RWPE1 (cell line): ENCODE measurements around the gene LOXL4.

ENCODE experiments used
- CTCF ChIA-PET: fragments of 350-600 bp; sonication (Branson Sonifier 250); formaldehyde crosslinking; extraction: SDS; loops from one replicate; lab custom pipeline; 2021; lab: Yijun Ruan, JAX
- POLR2A ChIA-PET: fragments of 400-600 bp; formaldehyde crosslinking; extraction: SDS; loops from one replicate; lab custom pipeline; 2020; ENCODE audit warnings: antibody characterized with exemption; ENCODE audit not compliant: low non-redundant PET; lab: Yijun Ruan, JAX
- DNase-seq: peaks from one replicate; pipeline ENCODE4 v3.0.0; 2012; ENCODE audit warnings: low spot score
- H3K27ac ChIP-seq: fragments of 450-650 bp; 2 replicates; pipeline ENCODE4 v1.5.1; 2017
- TF ChIP-seq, protein P1 (sequence below): fragments of 450-650 bp; conservative IDR thresholded peaks from 2 replicates; pipeline ENCODE4 v1.5.1; 2017; ENCODE audit warnings: low read depth, mild to moderate bottlenecking

LOXL4 gene

GRCh38 chr10:98262571-98262970, 5.4 kb downstream of the LOXL4 start:
- DNase-seq, result peak; percentile 50
- POLR2A ChIA-PET, result no interaction called here

GRCh38 chr10:98261436-98262277, 6.3 kb downstream of the LOXL4 start:
- CTCF ChIA-PET, result interaction anchor here (0.6 to 2.5 kb wide), 5 partner anchors 30 to 317 kb away, joined by 3 to 26 read pairs (median 7); no protein-coding TSS in a partner anchor
- POLR2A ChIA-PET, result interaction anchor here (0.6 kb wide), 1 partner anchor 69 kb away, joined by 4 read pairs; no protein-coding TSS in a partner anchor
- TF ChIP-seq, protein P1, sequence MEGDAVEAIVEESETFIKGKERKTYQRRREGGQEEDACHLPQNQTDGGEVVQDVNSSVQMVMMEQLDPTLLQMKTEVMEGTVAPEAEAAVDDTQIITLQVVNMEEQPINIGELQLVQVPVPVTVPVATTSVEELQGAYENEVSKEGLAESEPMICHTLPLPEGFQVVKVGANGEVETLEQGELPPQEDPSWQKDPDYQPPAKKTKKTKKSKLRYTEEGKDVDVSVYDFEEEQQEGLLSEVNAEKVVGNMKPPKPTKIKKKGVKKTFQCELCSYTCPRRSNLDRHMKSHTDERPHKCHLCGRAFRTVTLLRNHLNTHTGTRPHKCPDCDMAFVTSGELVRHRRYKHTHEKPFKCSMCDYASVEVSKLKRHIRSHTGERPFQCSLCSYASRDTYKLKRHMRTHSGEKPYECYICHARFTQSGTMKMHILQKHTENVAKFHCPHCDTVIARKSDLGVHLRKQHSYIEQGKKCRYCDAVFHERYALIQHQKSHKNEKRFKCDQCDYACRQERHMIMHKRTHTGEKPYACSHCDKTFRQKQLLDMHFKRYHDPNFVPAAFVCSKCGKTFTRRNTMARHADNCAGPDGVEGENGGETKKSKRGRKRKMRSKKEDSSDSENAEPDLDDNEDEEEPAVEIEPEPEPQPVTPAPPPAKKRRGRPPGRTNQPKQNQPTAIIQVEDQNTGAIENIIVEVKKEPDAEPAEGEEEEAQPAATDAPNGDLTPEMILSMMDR, result no peak
- DNase-seq, result no peak
- no peak overlapping the region for H3K27ac ChIP-seq

More at GRCh38 chr10:98262571-98262970, 5.4 kb downstream of the LOXL4 start:
- TF ChIP-seq, protein P1, result no peak; the same call in 1 of the 2 replicates
- no peak overlapping the region for H3K27ac ChIP-seq
- CTCF ChIA-PET, result interaction anchor here (0.6 to 2.5 kb wide), 8 partner anchors 14 to 752 kb away, joined by 3 to 26 read pairs (median 4); no protein-coding TSS in a partner anchor

DNA sequence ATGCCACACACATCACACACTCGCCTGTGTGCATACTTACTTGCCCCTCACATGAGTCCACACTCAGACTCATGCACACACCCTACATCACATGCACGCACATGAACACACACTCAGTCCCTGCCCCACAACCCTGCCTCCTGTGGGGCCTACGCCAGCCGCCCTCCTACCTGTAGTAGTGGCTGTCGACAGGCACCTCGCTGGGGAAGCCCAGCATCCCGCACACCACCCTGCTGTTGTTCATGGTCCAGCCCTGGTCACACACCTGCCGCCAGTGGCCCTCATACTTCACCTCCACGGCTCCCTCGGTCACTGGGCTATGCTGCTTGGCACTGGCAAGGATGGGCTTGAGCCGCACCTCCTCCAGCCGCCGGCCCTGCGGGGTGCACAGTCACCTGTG, 7.2 kb downstream of the LOXL4 start:
- ChIA-PET CTCF (interaction anchor here (0.7 to 2.5 kb wide), 2 partner anchors 49 to 316 kb away, joined by 3 to 26 read pairs; no protein-coding TSS in a partner anchor), POLR2A (no interaction called here)
- TF ChIP-seq, protein P1, result no peak
- H3K27ac ChIP-seq, result no peak overlapping the region; the same call in 1 of the 2 replicates
- DNase-seq, result no peak

- CTCF ChIA-PET, result no interaction called here
- POLR2A ChIA-PET, result no interaction called here
- TF ChIP-seq, protein P1, result no peak
- peak overlapping the region; percentile 25 for H3K27ac ChIP-seq
- no peak for DNase-seq
Observed at GRCh38 chr10:98260350-98260749, 7.6 kb downstream of the LOXL4 start.

DNA sequence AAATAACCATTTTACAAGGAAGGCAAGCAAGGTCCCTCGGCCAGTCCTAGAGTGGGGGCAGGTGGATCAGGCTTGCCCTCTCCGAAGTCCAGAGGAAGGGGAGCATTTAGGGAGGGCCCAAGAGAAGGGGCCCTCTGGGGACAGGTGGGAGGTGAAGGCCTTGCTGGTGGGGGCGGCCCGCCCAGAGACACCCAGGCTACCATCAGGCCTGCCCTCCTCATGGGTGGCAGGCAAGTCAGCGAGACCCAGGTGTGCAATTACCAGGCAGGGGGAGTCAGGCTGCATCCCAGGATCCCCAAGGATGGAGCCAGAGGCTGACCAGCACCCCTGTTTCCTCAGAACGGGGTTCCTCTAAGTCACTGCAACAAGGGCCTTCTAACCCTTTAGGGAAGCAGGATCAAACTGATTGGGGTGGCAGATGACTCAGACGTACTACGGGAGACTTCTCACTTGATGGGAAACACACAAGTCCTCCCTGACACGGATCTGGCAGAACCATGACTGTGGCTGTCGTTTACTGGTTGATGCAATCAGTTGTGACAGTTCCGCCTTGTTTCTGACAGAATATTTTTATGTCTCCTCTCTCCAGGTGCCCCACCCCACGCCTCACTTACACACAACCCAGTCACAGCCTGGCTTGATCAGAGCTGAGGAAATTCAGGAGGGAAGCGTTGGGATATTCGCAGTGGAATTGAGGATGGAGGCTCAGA, 8.2 kb downstream of the LOXL4 start:
- DNase-seq, result no peak

More for the DNA sequence above, 8.2 kb downstream of the LOXL4 start:
- H3K27ac ChIP-seq, result peak overlapping the region; percentile 25; the same call in 1 of the 2 replicates
- TF ChIP-seq, protein P1, result no peak
- ChIA-PET POLR2A (no interaction called here), CTCF (interaction anchor here (1.8 kb wide), 1 partner anchor 50 kb away, joined by 7 read pairs; no protein-coding TSS in a partner anchor)
